NCI-H2196 treated with DMSO at 0.1 percent for 48 hours (cell line): ENCODE data around the gene RECK.
A peak's percentile ranks its signal among the peaks of the same experiment; 100 is the strongest.

ENCODE experiments used
- DNase-seq: peaks from one replicate; lab custom pipeline; 2025; ENCODE audit not compliant: unreplicated experiment; lab: John Stamatoyannopoulos, UW

Gene RECK

GRCh38 chr9:36136894-36137391, 100.2 kb downstream of the RECK start:
- no peak for DNase-seq

GRCh38 chr9:36137392-36138004, 100.8 kb downstream of the RECK start:
- no peak for DNase-seq

- no peak for DNase-seq
Measured at GRCh38 chr9:36138496-36138895, 101.8 kb downstream of the RECK start.

- no peak for DNase-seq
Measured at GRCh38 chr9:36138901-36139300, 102.2 kb downstream of the RECK start.

GRCh38 chr9:36140086-36141084, 103.7 kb downstream of the RECK start:
- DNase-seq: no peak

- DNase-seq: no peak
Measured at GRCh38 chr9:36141288-36141687, 104.6 kb downstream of the RECK start.

GRCh38 chr9:36141761-36142160, 105.0 kb downstream of the RECK start:
- no peak for DNase-seq

GRCh38 chr9:36142510-36143244, 106.0 kb downstream of the RECK start:
- no peak for DNase-seq

- DNase-seq: no peak
Measured at GRCh38 chr9:36143245-36143641, 106.5 kb downstream of the RECK start.

GRCh38 chr9:36144309-36145232, 107.9 kb downstream of the RECK start:
- no peak for DNase-seq

GRCh38 chr9:36145970-36146369, 109.3 kb downstream of the RECK start:
- no peak for DNase-seq

GRCh38 chr9:36146651-36147050, 109.9 kb downstream of the RECK start:
- no peak for DNase-seq

GRCh38 chr9:36147441-36148175, 110.9 kb downstream of the RECK start:
- DNase-seq: no peak

- peak; percentile 33 for DNase-seq
Measured at GRCh38 chr9:36148311-36149051, 111.8 kb downstream of the RECK start.

- DNase-seq: no peak
Measured at GRCh38 chr9:36149197-36149596, 112.5 kb downstream of the RECK start.

GRCh38 chr9:36150574-36151315, 114.0 kb downstream of the RECK start:
- no peak for DNase-seq

- DNase-seq: no peak
Measured at GRCh38 chr9:36151316-36152210, 114.8 kb downstream of the RECK start.
